Sigmoid colon (tissue), 7 donors: ENCODE measurements around the gene HIGD1A. TPM values are rescaled to one million over a fixed set of nuclear protein-coding genes. Genes with fewer than 3 reads are reported as not detected.

Experiments used
- DNase-seq: peaks from one replicate; pipeline ENCODE4 v3.0.0-alpha.2; 2019
- H3K27ac ChIP-seq, 4 donors: fragments of 200-600 bp; sonication (generic); one replicate each; pipeline ENCODE4 v1.5.1; 2016 to 2019; ENCODE audit warnings: mild to moderate bottlenecking in 1 of 4
- H3K27me3 ChIP-seq, 3 donors: fragments of 200-600 bp; sonication (generic); one replicate each; pipeline ENCODE4 v1.5.1; 2019; ENCODE audit warnings: mild to moderate bottlenecking in 1 of 3
- H3K36me3 ChIP-seq, 4 donors: fragments of 200-600 bp; sonication (generic); one replicate each; pipeline ENCODE4 v1.5.1; 2016 to 2019
- H3K4me1 ChIP-seq, 4 donors: fragments of 200-600 bp; sonication (generic); one replicate each; pipeline ENCODE4 v1.5.1; 2017 to 2019
- H3K4me3 ChIP-seq, 4 donors: fragments of 200-600 bp; sonication (generic); one replicate each; pipeline ENCODE4 v1.5.1; 2017 to 2019; ENCODE audit warnings: mild to moderate bottlenecking in 2 of 4, moderate library complexity in 1 of 4
- H3K9me3 ChIP-seq, 4 donors: fragments of 200-600 bp in 3 of 4; sonication (generic) in 3 of 4; one replicate each; pipeline versions ENCODE4 v1.5.1 to v1.6.1; 2013 to 2019
- CTCF ChIP-seq, 4 experiments: fragments of 450-650 bp in 3 of 4; fragments of 200-600 bp in 1 of 4; IDR thresholded peaks; one replicate each; pipeline ENCODE4 v1.5.1; 2016 to 2019; ENCODE audit warnings: antibody characterized with exemption in 4 of 4, mild to moderate bottlenecking in 3 of 4, moderate library complexity in 2 of 4
- EP300 ChIP-seq, 4 donors: sonication (generic); formaldehyde crosslinking; IDR thresholded peaks; one replicate each; pipeline ENCODE4 v1.6.1; 2017; ENCODE audit warnings: antibody characterized with exemption in 4 of 4
- POLR2A ChIP-seq, 2 donors: fragments of 450-650 bp; IDR thresholded peaks; one replicate each; pipeline ENCODE4 v1.6.1; 2016; ENCODE audit warnings: antibody characterized with exemption in 2 of 2, mild to moderate bottlenecking in 2 of 2, moderate library complexity in 2 of 2
- POLR2AphosphoS5 ChIP-seq, 4 donors: sonication (generic); formaldehyde crosslinking; IDR thresholded peaks; one replicate each; pipeline ENCODE4 v1.6.1; 2017; ENCODE audit warnings: antibody characterized with exemption in 4 of 4
- WGBS, 2 donors: extraction: QIAGEN DNeasy Blood & Tissue Kit; methylation state at CpG; one replicate each; pipeline ENCODE4 v1.1.7; 2013; 5-methylcytosine and 5-hydroxymethylcytosine counted together
- intact Hi-C: fragments of 100-400 bp; cut with DNase I; formaldehyde crosslinking; loops from one replicate; pipeline ENCODE4 v1.15.1; 2023
- polyA plus RNA-seq, 3 donors: library from polyadenylated mRNA; stranded (reverse); fragments of 200-250 nt; gene quantifications; one replicate each; pipeline ENCODE4 v1.2.3, GENCODE V29; 2013
- total RNA-seq, 4 donors: library from RNA; depleted of rRNA; stranded (reverse); fragments of >200 nt; gene quantifications; one replicate each; pipeline ENCODE4 v1.1.0, GENCODE V29; 2016
- donor health status: healthy with polysubstance abuse.
- donor health status: Bipolar disorder and iron deficiency.
- donor health status: healthy.

Gene HIGD1A
- total and polyA plus RNA-seq, 7 donors: 127 to 1,597 (median 272) TPM

GRCh38 chr3:42771271-42771670 lies 33.0 kb downstream of the HIGD1A start:
- Histone ChIP-seq H3K36me3 (no peaks in the 10 kb centered on the region), H3K4me1 (peaks cover 0 to 14% (median 12%) of the 10 kb centered on the region in 4 donors), H3K9me3 (no peaks in the 10 kb centered on the region), H3K27ac (no peak overlapping the region), H3K4me3 (no peak overlapping the region), H3K27me3 (no peaks in the 10 kb centered on the region)
- DNase-seq: no peak
- intact Hi-C loops: no loop called here
- no peak for TF ChIP-seq POLR2AphosphoS5 (IDR thresholded peaks at IDR 0.05)
- TF ChIP-seq POLR2A (IDR thresholded peaks at IDR 0.05): no peak
- TF ChIP-seq CTCF (IDR thresholded peaks at IDR 0.05): no peak
- no peak for TF ChIP-seq EP300 (IDR thresholded peaks at IDR 0.05)
- WGBS, 2 donors: 36 to 68% methylated on average over 1 of the region's 1 CpG

GRCh38 chr3:42769477-42770131 lies 34.7 kb downstream of the HIGD1A start:
- Histone ChIP-seq H3K27me3 (no peaks in the 10 kb centered on the region), H3K9me3 (no peaks in the 10 kb centered on the region), H3K4me1 (peaks cover 0 to 14% (median 12%) of the 10 kb centered on the region in 4 donors), H3K27ac (no peak overlapping the region), H3K36me3 (no peaks in the 10 kb centered on the region), H3K4me3 (no peak overlapping the region)
- TF ChIP-seq POLR2AphosphoS5 (IDR thresholded peaks at IDR 0.05): no peak
- TF ChIP-seq CTCF (IDR thresholded peaks at IDR 0.05): no peak
- TF ChIP-seq EP300 (IDR thresholded peaks at IDR 0.05): no peak
- no peak for TF ChIP-seq POLR2A (IDR thresholded peaks at IDR 0.05)
- intact Hi-C loops: no loop called here
- no peak for DNase-seq
- 95% methylated on average over 28 of the region's 28 CpGs for WGBS, 2 donors

GRCh38 chr3:42764561-42765295 lies 39.6 kb downstream of the HIGD1A start:
- no peak for DNase-seq
- no peaks in the 10 kb centered on the region for H3K9me3 ChIP-seq
- peaks cover 0 to 14% (median 2%) of the 10 kb centered on the region in 4 donors for H3K4me1 ChIP-seq
- WGBS, 2 donors: 92 to 94% methylated on average over 3 of the region's 3 CpGs
- no peaks in the 10 kb centered on the region for H3K27me3 ChIP-seq
- intact Hi-C loops: no loop called here
- H3K36me3 ChIP-seq: no peaks in the 10 kb centered on the region
- no peak overlapping the region for H3K27ac ChIP-seq
- no peak overlapping the region for H3K4me3 ChIP-seq
- TF ChIP-seq POLR2AphosphoS5 (IDR thresholded peaks at IDR 0.05): no peak
- TF ChIP-seq CTCF (IDR thresholded peaks at IDR 0.05): no peak
- no peak for TF ChIP-seq POLR2A (IDR thresholded peaks at IDR 0.05)
- no peak for TF ChIP-seq EP300 (IDR thresholded peaks at IDR 0.05)

GRCh38 chr3:42764115-42764514 lies 40.2 kb downstream of the HIGD1A start:
- no peak overlapping the region for H3K4me3 ChIP-seq
- H3K27me3 ChIP-seq: no peaks in the 10 kb centered on the region
- WGBS, 2 donors: 39 to 64% methylated on average over 3 of the region's 3 CpGs
- intact Hi-C loops: no loop called here
- TF ChIP-seq CTCF (IDR thresholded peaks at IDR 0.05): no peak
- no peak for TF ChIP-seq EP300 (IDR thresholded peaks at IDR 0.05)
- TF ChIP-seq POLR2AphosphoS5 (IDR thresholded peaks at IDR 0.05): no peak
- TF ChIP-seq POLR2A (IDR thresholded peaks at IDR 0.05): no peak
- no peaks in the 10 kb centered on the region for H3K36me3 ChIP-seq
- peaks cover 0 to 14% (median 2%) of the 10 kb centered on the region in 4 donors for H3K4me1 ChIP-seq
- H3K9me3 ChIP-seq: no peaks in the 10 kb centered on the region
- no peak for DNase-seq
- H3K27ac ChIP-seq: no peak overlapping the region
